ENCODE data around the gene MROH7.

MROH7 gene

DNA sequence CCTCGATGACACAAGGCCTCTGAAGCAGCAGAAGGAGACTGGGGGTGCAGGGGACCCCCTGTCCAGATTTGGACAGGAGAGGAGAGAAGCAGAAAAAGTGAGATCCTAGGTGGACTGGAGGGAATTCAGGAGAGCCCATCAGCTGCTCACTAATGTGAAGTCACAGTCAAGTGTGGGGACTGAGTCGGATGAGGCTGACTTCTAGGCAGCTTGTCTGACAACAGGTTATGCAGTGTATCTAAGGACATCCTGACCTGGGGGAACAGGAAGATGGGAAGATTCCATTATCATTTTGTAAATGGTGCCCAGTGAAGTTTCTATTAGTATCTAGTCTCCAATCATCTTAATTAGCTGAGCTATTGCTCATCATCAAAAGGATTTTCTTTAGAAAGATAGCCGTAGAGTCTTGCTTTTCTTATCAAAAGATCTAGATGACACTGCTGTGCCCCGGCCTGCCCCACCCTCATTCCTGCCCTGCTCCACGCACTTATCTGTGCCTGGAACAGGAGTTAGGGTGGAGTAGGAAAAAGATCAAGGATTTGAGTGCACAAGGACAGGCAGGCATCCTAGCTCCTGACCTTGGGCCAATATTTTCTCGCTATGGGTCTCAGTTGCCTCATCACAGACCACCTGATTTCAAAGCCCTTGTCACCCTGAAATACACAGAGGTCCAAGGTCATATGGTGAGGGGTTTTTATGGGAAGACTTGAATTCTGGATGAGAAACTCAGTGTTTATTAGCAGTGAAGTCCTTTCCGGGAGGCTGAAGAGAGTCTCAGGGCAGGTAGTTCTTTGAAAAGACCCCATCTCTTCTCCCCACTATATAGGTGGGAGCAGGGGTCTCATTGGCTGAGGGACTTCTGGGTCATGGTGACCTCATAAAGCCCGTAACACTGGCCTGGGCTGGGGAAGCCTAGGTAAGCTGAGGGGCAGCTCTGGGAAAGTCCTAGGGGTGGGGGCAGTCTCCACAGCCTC, at the start of gene MROH7:
MROH7 (plus strand) TSS at position 924 of the 974 bp plus-strand sequence. CDS start 11,141 bp downstream, outside the sequence.
- no peak for DNase-seq

- no peak for DNase-seq
Observed at GRCh38 chr1:54593571-54594160, 47.9 kb upstream of the MROH7 start.

DNA sequence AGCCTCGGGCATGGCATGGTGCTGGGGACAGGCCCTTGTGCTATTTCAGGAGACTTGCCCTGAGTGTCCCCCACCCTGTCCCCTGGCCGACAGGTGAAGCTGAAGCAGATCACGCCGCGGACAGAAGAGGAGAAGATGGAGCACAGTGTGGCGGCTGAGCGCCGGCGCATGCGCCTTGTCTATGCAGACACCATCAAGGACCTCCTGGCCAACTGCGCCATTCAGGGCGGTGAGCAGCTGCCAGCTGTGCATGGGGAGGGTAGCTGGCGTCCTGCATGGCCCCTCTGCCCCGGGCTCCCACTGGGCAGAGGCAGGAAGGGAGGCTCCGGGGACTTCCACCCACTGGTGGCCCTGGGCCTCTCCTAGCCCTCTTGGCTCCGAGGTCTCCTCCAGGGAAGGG, 47.1 kb upstream of the MROH7 start:
- DNase-seq, result no peak

DNA sequence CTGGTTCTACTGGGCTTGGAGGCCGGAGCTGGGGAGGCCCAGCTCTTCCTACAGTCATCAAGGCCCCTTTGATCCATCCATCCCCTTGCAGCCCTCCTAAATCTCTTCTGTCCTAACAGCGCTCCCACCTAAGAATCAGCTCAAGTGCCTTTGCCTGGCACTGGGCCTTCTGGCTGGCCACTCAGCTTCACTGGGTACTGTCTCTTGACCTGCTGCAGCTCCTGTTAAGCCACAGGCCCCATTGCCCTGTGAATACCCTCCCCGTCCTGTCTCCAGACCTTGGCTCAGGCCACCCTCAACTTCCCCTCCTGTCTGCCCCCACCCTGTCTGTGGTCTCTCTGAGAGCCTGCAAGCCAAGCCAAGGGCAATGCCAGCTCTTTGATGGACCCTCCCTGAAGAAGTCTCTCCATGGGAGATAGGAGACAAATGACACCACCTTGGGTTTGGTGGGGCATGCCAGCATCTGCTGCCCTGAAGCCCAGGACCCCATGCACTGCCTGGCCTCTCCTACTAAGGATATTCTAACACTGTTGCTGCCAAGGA, 45.6 kb upstream of the MROH7 start:
- DNase-seq, result no peak

- no peak for DNase-seq
Observed at GRCh38 chr1:54596756-54597155, 44.8 kb upstream of the MROH7 start.

DNA sequence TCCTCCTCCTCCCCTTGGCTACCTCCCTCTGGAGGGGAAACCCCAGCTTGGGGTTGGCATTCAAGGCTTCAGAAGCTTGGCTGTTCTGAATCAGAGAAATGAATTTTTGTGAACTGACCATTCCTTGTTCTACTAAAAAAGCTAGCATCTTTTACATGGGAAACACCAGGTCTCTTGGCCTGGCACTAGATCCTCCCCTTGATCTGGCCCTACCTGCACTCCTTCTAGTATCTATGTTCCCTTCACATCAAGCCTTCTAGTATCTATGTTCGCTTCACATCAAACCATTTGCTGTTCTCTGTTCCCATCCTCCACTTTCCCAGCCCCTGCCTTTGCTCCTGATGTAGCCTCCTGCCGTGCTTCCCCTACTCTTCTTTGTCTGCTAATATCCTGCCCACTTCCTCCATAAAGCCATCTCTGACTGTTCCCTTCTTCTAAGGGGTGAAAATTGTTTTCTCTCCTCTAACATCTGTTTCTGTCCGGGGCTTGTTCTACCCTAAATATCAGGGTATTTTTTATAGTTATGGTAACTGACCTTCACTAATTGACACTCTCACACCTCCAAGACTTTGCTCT, 44.0 kb upstream of the MROH7 start:
- no peak for DNase-seq

DNA sequence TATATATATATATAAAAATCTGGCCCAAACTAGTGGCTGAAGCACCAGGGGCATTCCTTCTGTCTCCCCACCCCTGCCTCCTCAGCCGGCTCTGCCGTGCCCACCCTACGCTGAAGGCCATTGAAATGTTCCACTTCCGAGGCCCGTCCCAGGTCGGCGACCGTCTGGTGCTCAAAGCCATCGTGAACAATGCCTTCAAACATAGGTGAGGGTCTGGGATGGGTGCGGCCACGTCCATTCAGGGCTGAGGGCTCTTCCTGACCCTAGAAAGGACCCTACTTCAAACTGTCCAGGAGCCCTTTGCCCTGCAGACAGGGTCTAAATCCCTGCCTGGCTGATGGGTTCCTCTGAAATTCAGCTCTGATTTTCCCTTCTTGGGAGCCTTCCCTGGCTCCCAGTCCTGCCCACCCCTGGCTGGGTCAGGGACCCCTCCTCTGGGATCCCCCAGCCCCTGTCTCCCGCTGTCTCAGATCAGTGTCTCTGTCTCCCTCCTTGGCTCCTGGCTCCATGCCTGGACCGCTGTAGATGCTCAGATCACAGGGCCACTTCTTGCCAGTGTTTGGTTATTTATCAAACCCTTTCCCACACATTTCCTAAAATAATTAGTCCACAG, 42.3 kb upstream of the MROH7 start:
- DNase-seq, result no peak

GRCh38 chr1:54600947-54601721, 40.5 kb upstream of the MROH7 start:
- DNase-seq, result no peak

GRCh38 chr1:54601730-54602129, 39.9 kb upstream of the MROH7 start:
- DNase-seq, result no peak

DNA sequence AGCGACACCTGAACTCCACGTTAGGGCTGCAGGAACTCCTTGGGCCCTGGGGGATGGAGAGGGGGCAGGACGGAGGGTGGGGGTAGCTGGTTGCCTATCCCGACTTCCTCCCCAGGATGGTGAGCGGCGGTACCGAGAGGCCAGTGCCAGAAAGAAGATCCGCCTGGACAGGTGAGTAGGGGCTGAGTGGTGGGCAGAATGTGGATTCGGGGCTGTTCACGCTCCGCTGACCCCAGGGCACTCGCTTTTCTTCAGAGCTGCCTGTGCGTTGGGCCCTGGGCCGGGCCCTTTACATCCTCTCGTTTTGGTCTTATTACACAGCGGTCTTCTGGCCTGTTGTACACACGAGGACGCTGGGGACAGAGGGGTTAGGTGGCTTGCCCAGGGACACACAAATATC, 39.0 kb upstream of the MROH7 start:
- DNase-seq, result no peak

- DNase-seq, result no peak
Observed at GRCh38 chr1:54603241-54603640, 38.3 kb upstream of the MROH7 start.

DNA sequence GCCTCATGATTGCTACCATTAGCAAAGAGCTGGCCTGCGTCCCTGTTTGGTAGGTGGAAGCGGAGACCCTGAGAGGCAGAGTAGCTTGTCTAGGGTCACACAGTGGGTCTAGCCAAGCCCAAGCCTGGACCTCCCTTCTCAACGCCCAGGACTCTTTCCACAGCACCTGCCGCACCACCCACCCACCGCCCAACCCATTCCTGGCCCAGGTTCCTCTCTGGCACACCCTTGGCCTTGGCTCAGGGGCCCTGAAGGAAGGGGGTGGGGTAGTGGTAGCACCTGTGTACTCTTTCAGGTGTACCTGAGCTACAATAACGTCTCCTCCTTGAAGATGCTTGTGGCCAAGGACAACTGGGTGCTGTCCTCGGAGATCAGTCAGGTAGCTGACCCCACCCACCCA, 37.5 kb upstream of the MROH7 start:
- DNase-seq, result no peak

DNA sequence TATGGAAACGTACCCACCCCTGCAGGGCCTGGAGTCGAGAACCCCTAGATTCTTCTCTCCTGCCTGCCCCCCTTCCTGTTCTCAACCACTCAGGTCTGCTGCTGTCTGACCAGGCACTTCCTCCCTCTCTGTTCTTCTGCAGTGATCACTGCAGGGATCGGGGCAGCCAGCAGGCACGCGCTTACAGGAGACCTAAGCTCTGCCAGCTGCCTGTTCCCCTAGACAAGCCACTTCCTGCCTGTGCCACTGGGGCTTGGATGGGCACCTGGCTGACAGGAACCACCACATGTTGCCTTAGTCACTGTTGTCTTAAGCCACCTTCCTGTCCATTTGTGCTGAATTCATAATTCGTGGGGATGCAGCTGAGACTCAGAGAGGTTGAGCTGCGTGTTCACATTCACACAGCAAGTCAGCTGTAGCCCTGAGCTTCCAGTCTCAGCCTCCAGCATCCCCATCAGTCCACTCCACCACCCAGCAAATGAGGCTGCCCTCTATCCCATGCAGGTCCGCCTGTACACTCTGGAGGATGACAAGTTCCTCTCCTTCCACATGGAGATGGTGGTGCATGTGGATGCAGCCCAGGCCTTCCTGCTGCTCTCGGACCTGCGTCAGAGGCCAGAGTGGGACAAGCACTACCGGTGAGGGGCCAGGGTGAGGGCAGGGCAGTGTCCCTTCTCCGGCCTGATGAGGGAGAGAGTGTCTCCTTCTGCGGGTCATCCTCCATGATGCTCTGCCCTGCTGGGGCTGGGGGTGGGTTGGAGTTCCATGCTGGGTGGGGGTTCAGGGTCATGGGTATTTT, 36.8 kb upstream of the MROH7 start:
- peak; percentile 40 for DNase-seq

DNA sequence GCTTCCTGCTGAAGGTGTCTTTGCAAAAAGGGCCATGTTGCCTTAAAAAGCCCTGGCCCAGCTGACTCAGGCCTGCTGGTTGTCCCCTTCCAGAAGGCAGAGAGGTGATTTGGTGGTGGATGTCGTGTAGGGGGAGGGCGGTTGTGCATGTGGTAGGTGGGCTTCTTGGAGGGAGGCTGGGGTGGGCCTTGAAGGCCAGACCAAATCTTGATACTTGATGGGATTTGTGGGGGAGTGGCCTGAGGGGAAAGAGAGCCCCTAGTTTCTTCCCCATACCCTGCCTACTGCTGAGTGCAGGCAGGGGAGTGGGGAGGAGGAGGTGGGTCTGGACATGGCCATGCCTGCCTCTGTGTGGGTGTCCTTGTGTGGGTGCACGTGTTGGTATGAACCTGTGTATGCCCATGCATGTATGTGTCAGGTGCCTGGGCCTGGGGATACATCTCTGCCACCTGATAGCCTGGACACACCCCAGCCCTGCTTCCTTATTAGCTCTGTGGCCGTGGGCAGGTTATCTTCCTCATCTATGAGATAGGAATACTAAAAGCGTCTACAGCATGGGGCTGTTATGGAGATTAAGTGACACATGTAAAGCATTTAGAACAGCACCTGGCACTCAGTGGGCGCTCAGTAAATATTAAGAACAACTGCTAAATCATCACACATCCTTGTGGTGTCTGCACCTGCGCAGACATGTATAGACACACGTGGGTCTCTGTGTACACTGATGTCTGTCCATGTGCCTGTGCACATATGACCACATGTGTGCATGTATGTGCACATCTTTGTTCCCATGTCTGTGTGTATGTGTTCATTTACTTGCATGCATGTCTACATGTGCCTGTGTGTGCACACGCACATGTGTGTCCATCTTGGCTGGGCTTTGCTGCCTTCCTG, 35.2 kb upstream of the MROH7 start:
- no peak for DNase-seq

DNA sequence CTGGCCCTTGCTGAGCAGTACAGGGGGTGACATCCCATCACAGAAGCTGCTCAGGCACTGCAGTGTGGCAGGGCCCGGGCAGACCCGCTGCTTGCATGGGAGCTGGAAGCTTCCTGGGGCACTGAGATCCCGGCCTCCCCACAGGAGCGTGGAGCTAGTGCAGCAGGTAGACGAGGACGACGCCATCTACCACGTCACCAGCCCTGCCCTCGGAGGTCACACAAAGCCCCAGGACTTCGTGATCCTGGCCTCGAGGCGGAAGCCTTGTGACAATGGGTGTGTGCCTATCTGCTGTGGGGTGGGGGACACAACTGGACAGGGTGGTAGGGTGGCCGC, 34.6 kb upstream of the MROH7 start:
- DNase-seq, result no peak

DNA sequence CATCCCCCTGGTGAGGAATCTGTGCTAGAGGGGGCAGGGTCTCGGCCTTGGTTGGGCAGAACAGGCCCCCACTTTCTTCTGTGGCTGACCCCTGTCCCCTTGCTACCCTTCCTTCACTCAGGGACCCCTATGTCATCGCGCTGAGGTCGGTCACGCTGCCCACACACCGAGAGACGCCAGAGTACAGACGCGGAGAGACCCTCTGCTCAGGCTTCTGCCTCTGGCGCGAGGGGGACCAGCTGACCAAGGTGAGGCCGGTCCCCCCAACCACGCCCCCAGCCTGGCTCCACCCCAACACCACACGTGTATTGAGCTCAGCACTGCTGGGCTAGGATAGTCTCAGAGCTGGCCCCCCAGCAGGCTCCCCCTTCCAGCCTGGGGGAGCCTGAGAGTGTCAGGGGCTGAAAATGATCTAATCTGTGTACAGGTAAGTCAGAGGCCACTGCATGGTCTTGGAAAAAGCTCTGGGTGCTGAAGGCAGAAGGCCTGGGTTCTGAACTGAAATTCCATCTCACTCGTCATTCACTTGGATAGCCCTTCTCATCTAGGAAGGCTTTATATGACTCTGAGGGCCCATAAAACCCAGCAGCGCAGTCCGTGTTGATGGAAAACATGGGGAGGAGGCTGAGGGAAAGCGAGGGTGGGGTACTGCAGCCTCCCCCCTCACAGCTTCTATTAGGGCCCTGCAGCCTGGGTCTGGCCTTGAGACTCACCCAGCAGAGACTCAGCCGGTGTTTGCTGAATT, 33.6 kb upstream of the MROH7 start:
- DNase-seq, result no peak

DNA sequence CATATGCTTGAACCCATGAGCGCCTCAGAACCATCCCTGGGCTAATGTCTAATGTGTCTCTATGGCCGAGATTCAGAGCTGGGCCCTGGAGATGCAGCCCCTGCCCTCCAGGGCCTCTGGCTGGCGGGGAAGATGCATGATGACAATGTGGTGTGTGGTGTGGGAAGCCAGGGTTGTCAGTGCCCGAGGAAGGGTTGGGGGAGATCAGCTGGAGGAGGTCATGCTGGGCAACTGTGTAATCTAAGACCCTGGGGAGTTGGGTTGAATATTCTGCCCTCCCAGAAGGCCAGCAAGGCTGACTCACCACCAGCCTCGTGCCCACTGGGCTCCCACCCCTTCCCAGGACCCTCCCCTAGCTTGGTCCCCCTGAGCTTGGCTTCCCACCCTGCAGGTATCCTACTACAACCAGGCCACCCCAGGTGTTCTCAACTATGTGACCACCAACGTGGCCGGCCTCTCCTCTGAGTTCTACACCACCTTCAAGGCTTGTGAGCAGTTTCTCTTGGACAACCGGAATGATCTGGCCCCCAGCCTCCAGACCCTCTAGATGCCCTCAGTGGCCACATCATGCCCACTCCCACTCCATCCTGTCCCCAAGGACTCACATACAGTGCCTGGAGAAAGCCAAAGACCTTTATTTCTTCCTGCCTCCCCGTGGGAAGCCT, 32.9 kb upstream of the MROH7 start:
- no peak for DNase-seq

DNA sequence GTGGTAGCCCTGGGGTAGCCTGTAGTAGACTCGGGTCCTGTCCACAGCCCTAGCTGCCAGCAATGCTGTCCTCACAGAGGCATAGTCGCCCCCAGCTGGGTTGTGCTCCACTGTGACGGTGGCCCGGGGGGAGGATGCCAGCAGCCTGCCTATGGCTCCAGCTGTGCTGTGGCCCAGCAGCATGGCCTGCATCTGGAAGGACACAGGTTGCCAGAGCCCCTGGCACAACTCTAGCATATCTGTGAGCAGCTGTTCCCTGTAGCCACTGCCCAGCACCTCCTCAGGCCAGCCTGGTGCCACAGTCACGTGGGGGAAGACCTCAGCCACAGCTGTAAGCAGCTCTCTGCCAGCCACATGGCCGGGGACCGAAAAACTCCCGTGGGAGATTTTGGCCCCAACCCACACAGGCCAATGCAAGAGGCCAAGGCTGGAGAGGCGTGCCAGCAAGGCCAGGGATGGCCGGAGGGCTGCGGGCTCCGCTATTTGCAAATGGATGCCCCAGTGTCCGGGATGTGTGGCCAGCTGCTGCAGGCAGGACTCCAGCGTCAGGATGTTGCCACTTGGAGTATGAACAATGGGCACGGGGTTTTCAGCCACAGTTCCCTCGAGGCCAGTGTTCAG, 32.2 kb upstream of the MROH7 start:
- DNase-seq, result no peak

DNA sequence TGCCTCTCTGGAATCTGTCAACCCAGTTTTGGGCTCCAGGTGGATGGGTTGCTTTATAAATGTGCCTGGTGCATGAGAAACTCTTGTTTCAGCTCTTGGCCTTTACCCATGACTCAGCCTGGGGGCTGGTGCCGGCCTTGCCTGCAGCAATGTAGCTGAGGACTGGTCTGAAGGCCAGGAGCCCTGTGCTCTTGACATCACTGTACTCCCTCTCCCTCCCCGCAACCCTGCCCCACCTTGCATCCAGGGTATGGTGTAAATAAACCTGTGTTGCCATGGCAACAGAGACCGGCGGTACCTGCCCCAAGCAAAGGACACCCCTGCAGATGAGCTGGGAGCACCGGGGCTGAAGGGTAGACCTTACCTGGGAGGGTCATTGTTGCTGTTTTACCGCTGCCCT, 31.5 kb upstream of the MROH7 start:
- DNase-seq, result no peak

All from NCI-H1694 treated with DMSO at 0.1 percent for 48 hours (cell line).